Effector memory CD4-positive, alpha-beta T cell (primary cell): ENCODE measurements around the gene GCN1.

Source experiments
- DNase-seq, 3 donors: peaks; one replicate each; pipeline ENCODE4 v3.0.0-alpha.2; 2020
- H3K27ac ChIP-seq: 2 replicates; pipeline ENCODE4 v1.7.0; 2013; ENCODE audit warnings: mild to moderate bottlenecking, low read length, moderate library complexity; ENCODE audit not compliant: insufficient read depth, poor library complexity, severe bottlenecking
- H3K27me3 ChIP-seq: replicated peaks from 2 replicates; pipeline ENCODE4 v1.7.0; 2013; ENCODE audit warnings: mild to moderate bottlenecking, low read length; ENCODE audit not compliant: insufficient read depth, control insufficient read depth, poor library complexity, severe bottlenecking
- H3K36me3 ChIP-seq: 2 replicates; pipeline ENCODE4 v1.7.0; 2013; ENCODE audit warnings: mild to moderate bottlenecking, low read length, moderate library complexity; ENCODE audit not compliant: control insufficient read depth, insufficient read depth
- H3K4me1 ChIP-seq: 2 replicates; pipeline ENCODE4 v1.7.0; 2013; ENCODE audit warnings: low read length, mild to moderate bottlenecking; ENCODE audit not compliant: control insufficient read depth, insufficient read depth, poor library complexity, severe bottlenecking
- H3K4me3 ChIP-seq: 2 replicates; pipeline ENCODE4 v1.7.0; 2013; ENCODE audit warnings: low read length, low read depth, mild to moderate bottlenecking; ENCODE audit not compliant: insufficient read depth, poor library complexity, severe bottlenecking
- H3K9me3 ChIP-seq: 2 replicates; pipeline ENCODE4 v1.7.0; 2013; ENCODE audit warnings: mild to moderate bottlenecking, low read length, moderate library complexity; ENCODE audit not compliant: control insufficient read depth

The GCN1 gene

GRCh38 chr12:120134307-120134980 lies 60.1 kb downstream of the GCN1 start:
- no peak overlapping the region for H3K4me3 ChIP-seq
- H3K36me3 ChIP-seq, result peaks cover 89% of the 10 kb centered on the region
- H3K4me1 ChIP-seq, result no peaks in the 10 kb centered on the region
- DNase-seq, result no peak
- no peak overlapping the region for H3K27ac ChIP-seq
- H3K27me3 ChIP-seq, result no peaks in the 10 kb centered on the region
- H3K9me3 ChIP-seq, result no peaks in the 10 kb centered on the region

- H3K36me3 ChIP-seq, result peaks cover 92% of the 10 kb centered on the region
- H3K4me3 ChIP-seq, result no peak overlapping the region
- no peak for DNase-seq
- no peaks in the 10 kb centered on the region for H3K27me3 ChIP-seq
- H3K4me1 ChIP-seq, result no peaks in the 10 kb centered on the region
- no peaks in the 10 kb centered on the region for H3K9me3 ChIP-seq
- H3K27ac ChIP-seq, result no peak overlapping the region
These were observed 61.6 kb downstream of the GCN1 start for GRCh38 chr12:120132863-120133385.

GRCh38 chr12:120132054-120132836 lies 62.3 kb downstream of the GCN1 start:
- no peak overlapping the region for H3K27ac ChIP-seq
- no peak overlapping the region for H3K4me3 ChIP-seq
- no peaks in the 10 kb centered on the region for H3K27me3 ChIP-seq
- no peak for DNase-seq
- no peaks in the 10 kb centered on the region for H3K9me3 ChIP-seq
- no peaks in the 10 kb centered on the region for H3K4me1 ChIP-seq
- peaks cover 92% of the 10 kb centered on the region for H3K36me3 ChIP-seq

GRCh38 chr12:120131116-120131515 lies 63.4 kb downstream of the GCN1 start:
- DNase-seq, result no peak
- Histone ChIP-seq H3K27ac (no peak overlapping the region), H3K4me1 (no peaks in the 10 kb centered on the region), H3K4me3 (no peak overlapping the region), H3K36me3 (peaks cover 88% of the 10 kb centered on the region), H3K27me3 (no peaks in the 10 kb centered on the region), H3K9me3 (no peaks in the 10 kb centered on the region)

GRCh38 chr12:120130011-120130410 lies 64.5 kb downstream of the GCN1 start:
- DNase-seq, result no peak
- H3K36me3 ChIP-seq, result peaks cover 83% of the 10 kb centered on the region
- H3K27me3 ChIP-seq, result no peaks in the 10 kb centered on the region
- no peak overlapping the region for H3K27ac ChIP-seq
- H3K9me3 ChIP-seq, result no peaks in the 10 kb centered on the region
- no peak overlapping the region for H3K4me3 ChIP-seq
- no peaks in the 10 kb centered on the region for H3K4me1 ChIP-seq

GRCh38 chr12:120126635-120127005 lies 67.9 kb downstream of the GCN1 start:
- Histone ChIP-seq H3K4me3 (no peak overlapping the region), H3K27me3 (no peaks in the 10 kb centered on the region), H3K36me3 (peaks cover 49% of the 10 kb centered on the region), H3K9me3 (no peaks in the 10 kb centered on the region), H3K4me1 (peaks cover 9% of the 10 kb centered on the region), H3K27ac (no peak overlapping the region)
- no peak for DNase-seq

GRCh38 chr12:120125792-120126634 lies 68.5 kb downstream of the GCN1 start:
- H3K9me3 ChIP-seq, result no peaks in the 10 kb centered on the region
- no peak overlapping the region for H3K4me3 ChIP-seq
- H3K27me3 ChIP-seq, result no peaks in the 10 kb centered on the region
- DNase-seq, result no peak
- H3K4me1 ChIP-seq, result peaks cover 15% of the 10 kb centered on the region
- H3K27ac ChIP-seq, result no peak overlapping the region
- H3K36me3 ChIP-seq, result peaks cover 43% of the 10 kb centered on the region

GRCh38 chr12:120125029-120125428 lies 69.5 kb downstream of the GCN1 start:
- H3K27ac ChIP-seq, result no peak overlapping the region
- H3K4me3 ChIP-seq, result no peak overlapping the region
- H3K27me3 ChIP-seq, result no peaks in the 10 kb centered on the region
- no peaks in the 10 kb centered on the region for H3K9me3 ChIP-seq
- no peak for DNase-seq
- peaks cover 33% of the 10 kb centered on the region for H3K36me3 ChIP-seq
- H3K4me1 ChIP-seq, result peaks cover 20% of the 10 kb centered on the region

GRCh38 chr12:120121766-120122293 lies 72.7 kb downstream of the GCN1 start:
- peaks cover 3% of the 10 kb centered on the region for H3K36me3 ChIP-seq
- H3K9me3 ChIP-seq, result no peaks in the 10 kb centered on the region
- peaks cover 39% of the 10 kb centered on the region for H3K4me1 ChIP-seq
- H3K27ac ChIP-seq, result peak overlapping the region; percentile 15
- no peak for DNase-seq
- no peaks in the 10 kb centered on the region for H3K27me3 ChIP-seq
- no peak overlapping the region for H3K4me3 ChIP-seq
